ENCODE results near the gene KRT40. TPM values are rescaled to one million over a fixed set of nuclear protein-coding genes. Genes with fewer than 3 reads are reported as not detected.

KRT40 gene
- total and polyA plus RNA-seq, 2 donors (not counting 1 experiment from before 2014, with no cell fraction given), result not detected

DNA sequence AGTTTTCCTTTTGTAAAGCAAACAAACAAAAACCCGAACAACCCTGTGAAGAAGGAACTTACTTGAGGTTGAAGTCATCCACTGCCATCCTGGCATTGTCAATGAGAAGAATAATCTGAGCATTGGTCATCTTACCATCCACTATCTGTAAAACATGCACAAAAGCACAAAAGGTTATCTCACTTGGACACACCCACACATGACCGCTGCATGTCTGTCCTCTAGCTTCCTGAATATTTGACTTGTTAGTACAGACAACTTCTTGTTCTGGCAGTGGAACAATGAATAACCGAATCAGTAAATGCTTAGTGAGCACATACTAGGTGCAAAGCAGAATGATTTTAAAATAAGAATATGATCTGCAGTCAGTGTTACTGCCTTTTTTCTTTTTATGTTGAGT, 52.8 kb downstream of the KRT40 start:
- no peak for DNase-seq

More for the DNA sequence above, 52.8 kb downstream of the KRT40 start:
- Histone ChIP-seq H3K79me2 (ENCODE audit: control insufficient read depth, insufficient read depth, low read length) (no peaks in the 10 kb centered on the region), H3K4me3 (ENCODE audit: control extremely low read depth in 1 of 5, extremely low read depth in 1 of 5, insufficient read depth in 1 of 5, low read depth in 2 of 5, low read length in 4 of 5) (no peak overlapping the region), H3K4me2 (replicated peaks; ENCODE audit: low read depth, low read length, poor library complexity, severe bottlenecking) (no peak overlapping the region), H3K27me3 (replicated peaks in 1 of 4; ENCODE audit: control extremely low read depth in 1 of 4, control insufficient read depth in 3 of 4, insufficient read depth in 4 of 4, low read length in 3 of 4) (peaks cover 0 to 7% (median 2%) of the 10 kb centered on the region in 4 experiments), H3K9me3 (ENCODE audit: control extremely low read depth in 1 of 3, control insufficient read depth in 2 of 3, insufficient read depth in 1 of 3, low read length in 2 of 3) (no peaks in the 10 kb centered on the region), H3K27ac (ENCODE audit: low read length in 2 of 2) (no peak overlapping the region), H4K20me1 (ENCODE audit: control insufficient read depth, insufficient read depth, low read length, poor library complexity, severe bottlenecking) (no peaks in the 10 kb centered on the region), H3K36me3 (replicated peaks in 1 of 2; ENCODE audit: control extremely low read depth in 1 of 2, control insufficient read depth in 1 of 2, extremely low read depth in 1 of 2, insufficient read depth in 2 of 2, low read length in 1 of 2) (no peaks in the 10 kb centered on the region), H3K9ac (ENCODE audit: low read length) (no peak overlapping the region), H3K4me1 (ENCODE audit: control insufficient read depth in 2 of 2, insufficient read depth in 2 of 2, low read length in 2 of 2) (no peaks in the 10 kb centered on the region), H2AFZ (ENCODE audit: insufficient read depth, low read depth, low read length, poor library complexity, severe bottlenecking) (no peak overlapping the region)
- TF ChIP-seq, protein P1, sequence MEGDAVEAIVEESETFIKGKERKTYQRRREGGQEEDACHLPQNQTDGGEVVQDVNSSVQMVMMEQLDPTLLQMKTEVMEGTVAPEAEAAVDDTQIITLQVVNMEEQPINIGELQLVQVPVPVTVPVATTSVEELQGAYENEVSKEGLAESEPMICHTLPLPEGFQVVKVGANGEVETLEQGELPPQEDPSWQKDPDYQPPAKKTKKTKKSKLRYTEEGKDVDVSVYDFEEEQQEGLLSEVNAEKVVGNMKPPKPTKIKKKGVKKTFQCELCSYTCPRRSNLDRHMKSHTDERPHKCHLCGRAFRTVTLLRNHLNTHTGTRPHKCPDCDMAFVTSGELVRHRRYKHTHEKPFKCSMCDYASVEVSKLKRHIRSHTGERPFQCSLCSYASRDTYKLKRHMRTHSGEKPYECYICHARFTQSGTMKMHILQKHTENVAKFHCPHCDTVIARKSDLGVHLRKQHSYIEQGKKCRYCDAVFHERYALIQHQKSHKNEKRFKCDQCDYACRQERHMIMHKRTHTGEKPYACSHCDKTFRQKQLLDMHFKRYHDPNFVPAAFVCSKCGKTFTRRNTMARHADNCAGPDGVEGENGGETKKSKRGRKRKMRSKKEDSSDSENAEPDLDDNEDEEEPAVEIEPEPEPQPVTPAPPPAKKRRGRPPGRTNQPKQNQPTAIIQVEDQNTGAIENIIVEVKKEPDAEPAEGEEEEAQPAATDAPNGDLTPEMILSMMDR (IDR thresholded peaks at IDR 0.05), result no peak
- TF ChIP-seq EZH2 (IDR thresholded peaks at IDR 0.05; ENCODE audit: borderline replicate concordance, insufficient read depth, low read depth, low read length, poor library complexity, severe bottlenecking), result no peak
- no peaks in the 10 kb centered on the region for H3K4me1 Mint-ChIP-seq
- H3K27ac Mint-ChIP-seq, result no peak overlapping the region
- H3K4me3 Mint-ChIP-seq, result no peak overlapping the region
- POLR2A ChIA-PET, result no interaction called here
- CTCF ChIA-PET, result no interaction called here
- no peaks in the 10 kb centered on the region for H3K9me3 Mint-ChIP-seq (ENCODE audit: insufficient read depth)
- no peak for ATAC-seq (ENCODE audit: low read depth)
- WGBS (ENCODE audit: insufficient coverage), result 83% methylated on average over 2 of the region's 3 CpGs
- H3K27me3 Mint-ChIP-seq, result peaks cover 53% of the 10 kb centered on the region
- intact Hi-C loops (cut with micrococcal nuclease), result no loop called here

Small RNA genes within 50 kb of the gene (small RNA-seq; reads per million reads assigned to genes)
- not detected for gene KRTAP3-4P (ENCODE audit: insufficient read length, low read depth, low replicate concordance)

Other genes starting within 250 kb of the KRT40 start
Only the 30 nearest of the 35 such genes appear.
- not detected in 2 replicates for gene KRT27, start 201.8 kb downstream of the KRT40 start, total RNA-seq
- gene KRT27, start 201.8 kb downstream of the KRT40 start, polyA plus RNA-seq, result not detected in 2 replicates
- not detected in 2 replicates for gene KRT28, start 184.4 kb downstream of the KRT40 start, total RNA-seq
- not detected in 2 replicates for gene KRT28, start 184.4 kb downstream of the KRT40 start, polyA plus RNA-seq
- 29.0 and 32.9 TPM in 2 replicates for gene KRT10, start 161.7 kb downstream of the KRT40 start, total RNA-seq
- 12.1 and 14.7 TPM in 2 replicates for gene KRT10, start 161.7 kb downstream of the KRT40 start, polyA plus RNA-seq
- gene KRT12, start 117.1 kb downstream of the KRT40 start, total RNA-seq, result not detected in 2 replicates
- not detected in 2 replicates for gene KRT12, start 117.1 kb downstream of the KRT40 start, polyA plus RNA-seq
- not detected in 2 replicates for gene KRT20, start 99.1 kb downstream of the KRT40 start, total RNA-seq
- gene KRT20, start 99.1 kb downstream of the KRT40 start, polyA plus RNA-seq, result not detected in 2 replicates
- gene KRT23, start 46.7 kb downstream of the KRT40 start, total RNA-seq, result not detected in 2 replicates
- gene KRT23, start 46.7 kb downstream of the KRT40 start, polyA plus RNA-seq, result 0.06 TPM in 1 of 2 replicates, not detected in the other
- not detected in 2 replicates for gene KRT39, start 17.4 kb downstream of the KRT40 start, total RNA-seq
- not detected in 2 replicates for gene KRT39, start 17.4 kb downstream of the KRT40 start, polyA plus RNA-seq
- not detected in 2 replicates for gene KRTAP3-3, start 9.8 kb upstream of the KRT40 start, total RNA-seq
- not detected in 2 replicates for gene KRTAP3-3, start 9.8 kb upstream of the KRT40 start, polyA plus RNA-seq
- gene KRTAP3-2, start 15.6 kb upstream of the KRT40 start, total RNA-seq, result not detected in 2 replicates
- gene KRTAP3-2, start 15.6 kb upstream of the KRT40 start, polyA plus RNA-seq, result not detected in 2 replicates
- gene KRTAP3-1, start 24.8 kb upstream of the KRT40 start, total RNA-seq, result not detected in 2 replicates
- not detected in 2 replicates for gene KRTAP3-1, start 24.8 kb upstream of the KRT40 start, polyA plus RNA-seq
- not detected in 2 replicates for gene KRTAP1-5, start 42.9 kb upstream of the KRT40 start, total RNA-seq
- gene KRTAP1-5, start 42.9 kb upstream of the KRT40 start, polyA plus RNA-seq, result not detected in 2 replicates
- gene KRTAP1-4, start 45.9 kb upstream of the KRT40 start, total RNA-seq, result not detected in 2 replicates
- not detected in 2 replicates for gene KRTAP1-4, start 45.9 kb upstream of the KRT40 start, polyA plus RNA-seq
- gene KRTAP1-3, start 50.5 kb upstream of the KRT40 start, total RNA-seq, result not detected in 2 replicates
- gene KRTAP1-3, start 50.5 kb upstream of the KRT40 start, polyA plus RNA-seq, result not detected in 2 replicates
- gene KRTAP1-1, start 57.1 kb upstream of the KRT40 start, total RNA-seq, result not detected in 2 replicates
- not detected in 2 replicates for gene KRTAP1-1, start 57.1 kb upstream of the KRT40 start, polyA plus RNA-seq
- gene KRTAP2-1, start 63.0 kb upstream of the KRT40 start, total RNA-seq, result not detected in 2 replicates
- gene KRTAP2-1, start 63.0 kb upstream of the KRT40 start, polyA plus RNA-seq, result not detected in 2 replicates
- gene KRTAP2-2, start 70.9 kb upstream of the KRT40 start, total RNA-seq, result not detected in 2 replicates
- gene KRTAP2-2, start 70.9 kb upstream of the KRT40 start, polyA plus RNA-seq, result not detected in 2 replicates
- gene KRTAP2-3, start 75.8 kb upstream of the KRT40 start, total RNA-seq, result not detected in 2 replicates
- gene KRTAP2-3, start 75.8 kb upstream of the KRT40 start, polyA plus RNA-seq, result not detected in 2 replicates
- gene KRTAP2-4, start 81.6 kb upstream of the KRT40 start, total RNA-seq, result not detected in 2 replicates
- not detected in 2 replicates for gene KRTAP2-4, start 81.6 kb upstream of the KRT40 start, polyA plus RNA-seq
- gene KRTAP4-7, start 99.8 kb upstream of the KRT40 start, total RNA-seq, result not detected in 2 replicates
- gene KRTAP4-7, start 99.8 kb upstream of the KRT40 start, polyA plus RNA-seq, result not detected in 2 replicates
- not detected in 2 replicates for gene KRTAP4-8, start 113.8 kb upstream of the KRT40 start, total RNA-seq
- gene KRTAP4-8, start 113.8 kb upstream of the KRT40 start, polyA plus RNA-seq, result not detected in 2 replicates
- not detected in 2 replicates for gene KRTAP4-16, start 117.9 kb upstream of the KRT40 start, total RNA-seq
- not detected in 2 replicates for gene KRTAP4-16, start 117.9 kb upstream of the KRT40 start, polyA plus RNA-seq
- not detected in 2 replicates for gene KRTAP4-9, start 121.1 kb upstream of the KRT40 start, total RNA-seq
- gene KRTAP4-9, start 121.1 kb upstream of the KRT40 start, polyA plus RNA-seq, result not detected in 2 replicates
- gene KRTAP4-11, start 134.0 kb upstream of the KRT40 start, total RNA-seq, result not detected in 2 replicates
- not detected in 2 replicates for gene KRTAP4-11, start 134.0 kb upstream of the KRT40 start, polyA plus RNA-seq
- not detected in 2 replicates for gene KRTAP4-12, start 139.9 kb upstream of the KRT40 start, total RNA-seq
- gene KRTAP4-12, start 139.9 kb upstream of the KRT40 start, polyA plus RNA-seq, result 0.12 TPM in 1 of 2 replicates, not detected in the other
- not detected in 2 replicates for gene KRTAP4-6, start 156.2 kb upstream of the KRT40 start, total RNA-seq
- not detected in 2 replicates for gene KRTAP4-6, start 156.2 kb upstream of the KRT40 start, polyA plus RNA-seq
- gene KRTAP4-5, start 165.5 kb upstream of the KRT40 start, total RNA-seq, result not detected in 2 replicates
- not detected in 2 replicates for gene KRTAP4-5, start 165.5 kb upstream of the KRT40 start, polyA plus RNA-seq
- not detected in 2 replicates for gene KRTAP4-4, start 176.4 kb upstream of the KRT40 start, total RNA-seq
- gene KRTAP4-4, start 176.4 kb upstream of the KRT40 start, polyA plus RNA-seq, result not detected in 2 replicates
- not detected in 2 replicates for gene KRTAP4-3, start 183.9 kb upstream of the KRT40 start, total RNA-seq
- not detected in 2 replicates for gene KRTAP4-3, start 183.9 kb upstream of the KRT40 start, polyA plus RNA-seq
- not detected in 2 replicates for gene KRTAP4-2, start 193.9 kb upstream of the KRT40 start, total RNA-seq
- not detected in 2 replicates for gene KRTAP4-2, start 193.9 kb upstream of the KRT40 start, polyA plus RNA-seq
- gene KRTAP4-1, start 200.6 kb upstream of the KRT40 start, total RNA-seq, result not detected in 2 replicates
- not detected in 2 replicates for gene KRTAP4-1, start 200.6 kb upstream of the KRT40 start, polyA plus RNA-seq